Measurements from ENCODE around the gene ZNF112. TPM values are rescaled to one million over a fixed set of nuclear protein-coding genes. Genes with fewer than 3 reads are reported as not detected.

The ZNF112 gene
- total and polyA plus RNA-seq, 4 donors = 0.47 to 2.0 (median 1.7) TPM

- TF ChIP-seq REST (IDR thresholded peaks at IDR 0.05) (no peak), ATF3 (IDR thresholded peaks at IDR 0.05) (no peak), SP1 (IDR thresholded peaks at IDR 0.05) (no peak), RXRA (IDR thresholded peaks at IDR 0.05) (no peak), HNF4A (conservative IDR thresholded peaks at IDR 0.05) (no peak), MAX (IDR thresholded peaks at IDR 0.05) (no peak)
Measured at GRCh38 chr19:44315883-44316282, 40.6 kb downstream of the ZNF112 start (continued).

- no peak overlapping the region for H3K27ac ChIP-seq (ENCODE audit: low read depth in 1 of 2, low read length in 2 of 2)
- H3K27me3 ChIP-seq (ENCODE audit: control insufficient read depth in 4 of 4, insufficient read depth in 4 of 4, low read length in 3 of 4) = no peaks in the 10 kb centered on the region
- TF ChIP-seq HNF4G (IDR thresholded peaks at IDR 0.05) = no peak
- TF ChIP-seq JUND (IDR thresholded peaks at IDR 0.05) = no peak
- TF ChIP-seq REST (IDR thresholded peaks at IDR 0.05) = no peak
- TF ChIP-seq FOXA2 (IDR thresholded peaks at IDR 0.05) = no peak
- no peak for TF ChIP-seq SP1 (IDR thresholded peaks at IDR 0.05)
- TF ChIP-seq ATF3 (IDR thresholded peaks at IDR 0.05) = no peak
- no peak for TF ChIP-seq RXRA (IDR thresholded peaks at IDR 0.05)
- TF ChIP-seq TAF1 (conservative IDR thresholded peaks at IDR 0.05) = no peak
- TF ChIP-seq NR2F2 (IDR thresholded peaks at IDR 0.05) = no peak
- no peak for TF ChIP-seq YY1 (IDR thresholded peaks at IDR 0.05)
- TF ChIP-seq MAX (IDR thresholded peaks at IDR 0.05) = no peak
- no peak for TF ChIP-seq FOXA1 (IDR thresholded peaks at IDR 0.05)
- no peak for TF ChIP-seq CTCF (IDR thresholded peaks at IDR 0.05; ENCODE audit: low read depth, low read length, missing input control)
- TF ChIP-seq ZBTB33 (IDR thresholded peaks at IDR 0.05) = no peak
- TF ChIP-seq HNF4A (conservative IDR thresholded peaks at IDR 0.05) = no peak
- peaks cover 12 to 48% (median 27%) of the 10 kb centered on the region in 4 donors for H3K9me3 ChIP-seq (ENCODE audit: control insufficient read depth in 4 of 4, low read length in 3 of 4)
- no peak overlapping the region for H3K4me3 ChIP-seq (ENCODE audit: low read depth in 1 of 3, low read length in 3 of 3)
- no peak for DNase-seq (ENCODE audit: low spot score)
- WGBS = 95% methylated on average over 1 of the region's 1 CpG
- H3K4me1 ChIP-seq (ENCODE audit: control insufficient read depth in 4 of 4, insufficient read depth in 4 of 4, low read length in 3 of 4) = no peaks in the 10 kb centered on the region
- H3K36me3 ChIP-seq (ENCODE audit: control insufficient read depth in 4 of 4, insufficient read depth in 3 of 4, low read depth in 1 of 4, low read length in 3 of 4) = peaks cover 0 to 2% (median 0%) of the 10 kb centered on the region in 4 donors
- H3K9ac ChIP-seq (ENCODE audit: low read depth in 1 of 2, low read length in 2 of 2) = no peak overlapping the region
Measured at GRCh38 chr19:44313231-44313630, 43.2 kb downstream of the ZNF112 start.
